HG03060 (cell line): ENCODE results near the gene SKI.
"Not testable (repeated sequence)": the region's sequence is repeated elsewhere in the genome, so short reads cannot be mapped to it uniquely, and the experiment has no call there.

Experiments
- ATAC-seq: cut with Tn5 transposase; IDR thresholded peaks from one replicate; pipeline ENCODE4 v1.9.1; 2021; ENCODE audit warnings: low read depth, moderate number of reproducible peaks; ENCODE audit not compliant: unreplicated experiment

Gene SKI

GRCh38 chr1:2315674-2316450, 87.7 kb downstream of the SKI start:
- ATAC-seq: no peak

- no peak for ATAC-seq
Measured at GRCh38 chr1:2316451-2316961, 88.4 kb downstream of the SKI start.

GRCh38 chr1:2317230-2318065, 89.3 kb downstream of the SKI start:
- no peak for ATAC-seq

GRCh38 chr1:2318314-2319278, 90.5 kb downstream of the SKI start:
- ATAC-seq: no peak

GRCh38 chr1:2319291-2319690, 91.2 kb downstream of the SKI start:
- ATAC-seq: no peak

- ATAC-seq: no peak
Measured at GRCh38 chr1:2320006-2320405, 91.9 kb downstream of the SKI start.

- no peak for ATAC-seq
Measured at GRCh38 chr1:2320760-2321667, 92.9 kb downstream of the SKI start.

GRCh38 chr1:2322065-2322571, 94.0 kb downstream of the SKI start:
- ATAC-seq: no peak

GRCh38 chr1:2322581-2323211, 94.6 kb downstream of the SKI start:
- ATAC-seq: no peak

- ATAC-seq: no peak
Measured at GRCh38 chr1:2323451-2323974, 95.4 kb downstream of the SKI start.

GRCh38 chr1:2324553-2325366, 96.6 kb downstream of the SKI start:
- no peak for ATAC-seq

GRCh38 chr1:2326524-2326923, 98.4 kb downstream of the SKI start:
- no peak for ATAC-seq

- not testable (repeated sequence) for ATAC-seq
Measured at GRCh38 chr1:2327162-2327561, 99.0 kb downstream of the SKI start.

GRCh38 chr1:2327841-2328240, 99.7 kb downstream of the SKI start:
- ATAC-seq: no peak

- no peak for ATAC-seq
Measured at GRCh38 chr1:2328676-2329455, 100.7 kb downstream of the SKI start.

GRCh38 chr1:2330035-2330434, 101.9 kb downstream of the SKI start:
- no peak for ATAC-seq
